Lung (tissue), 12 donors: ENCODE data around the gene MAN2A1. TPM values are rescaled to one million over a fixed set of nuclear protein-coding genes. Genes with fewer than 3 reads are reported as not detected.
A peak's percentile ranks its signal among the peaks of the same experiment; 100 is the strongest.

Source experiments
- ATAC-seq: fragments of 200-7000 bp; cut with Tn5 transposase; one replicate; pipeline ENCODE4 v1.9.1; 2020; ENCODE audit warnings: moderate number of reproducible peaks; ENCODE audit not compliant: insufficient read depth, low FRiP score
- DNase-seq, 3 donors: peaks; one replicate each; pipeline ENCODE4 v3.0.0-alpha.2; 2013 to 2017
- H3K27ac ChIP-seq, 2 donors: one replicate each; pipeline ENCODE4 v1.5.1; 2013; ENCODE audit warnings: mild to moderate bottlenecking in 2 of 2, moderate library complexity in 2 of 2, control low read depth in 1 of 2, inconsistent platforms in 1 of 2, low read depth in 1 of 2, low read length in 1 of 2
- H3K27me3 ChIP-seq, 3 donors: one replicate each; pipeline ENCODE4 v1.5.1; 2013; ENCODE audit warnings: low read length in 2 of 3; ENCODE audit not compliant: control insufficient read depth in 3 of 3, insufficient read depth in 3 of 3
- H3K36me3 ChIP-seq, 4 donors: one replicate each; pipeline ENCODE4 v1.5.1; 2013; ENCODE audit warnings: low read length in 4 of 4, mild to moderate bottlenecking in 1 of 4, moderate library complexity in 1 of 4; ENCODE audit not compliant: control insufficient read depth in 4 of 4, insufficient read depth in 4 of 4
- H3K4me1 ChIP-seq, 5 donors: one replicate each; pipeline ENCODE4 v1.5.1; 2013; ENCODE audit warnings: low read length in 5 of 5, mild to moderate bottlenecking in 2 of 5, moderate library complexity in 1 of 5; ENCODE audit not compliant: control insufficient read depth in 5 of 5, insufficient read depth in 5 of 5
- H3K4me3 ChIP-seq: one replicate; pipeline ENCODE4 v1.5.1; 2013; ENCODE audit warnings: mild to moderate bottlenecking, control low read depth, moderate library complexity
- H3K9ac ChIP-seq, 2 donors: one replicate each; pipeline ENCODE4 v1.5.1; 2013; ENCODE audit warnings: low read length in 2 of 2, control low read depth in 1 of 2; ENCODE audit not compliant: insufficient read depth in 1 of 2
- H3K9me3 ChIP-seq, 4 donors: one replicate each; pipeline ENCODE4 v1.5.1; 2013; ENCODE audit warnings: low read length in 3 of 4, mild to moderate bottlenecking in 1 of 4, moderate library complexity in 1 of 4; ENCODE audit not compliant: control insufficient read depth in 4 of 4, insufficient read depth in 3 of 4
- WGBS, 2 donors: extraction: QIAGEN DNeasy Blood & Tissue Kit; methylation state at CpG; one replicate each; pipeline ENCODE4 v1.1.7; 2013; 5-methylcytosine and 5-hydroxymethylcytosine counted together
- polyA plus RNA-seq, 2 donors: library from polyadenylated mRNA; stranded (reverse); fragments of 200-250 nt; gene quantifications; one replicate each; pipeline ENCODE4 v1.2.1, GENCODE V29; 2013
- total RNA-seq, 2 donors: library from RNA; depleted of rRNA in 1 of 2; stranded (reverse); fragments of >200 nt in 1 of 2; gene quantifications; one replicate each; pipeline ENCODE4 v1.2.1, GENCODE V29; 2014 to 2021
- TF ChIP-seq, protein P1 (sequence below): IDR thresholded peaks from 2 replicates; pipeline ENCODE4 v1.5.1; 2012; ENCODE audit warnings: mild to moderate bottlenecking; ENCODE audit errors: control extremely low read depth, extremely low read depth
- donor health status: control.
- donor health status: control.
- donor health status: Bipolar disorder and iron deficiency.
- donor health status: healthy.
- donor health status: DM: yes; HTN: yes; CAD: no.

Gene MAN2A1
- total and polyA plus RNA-seq, 4 donors = 7.8 to 65.1 (median 25.3) TPM

DNA sequence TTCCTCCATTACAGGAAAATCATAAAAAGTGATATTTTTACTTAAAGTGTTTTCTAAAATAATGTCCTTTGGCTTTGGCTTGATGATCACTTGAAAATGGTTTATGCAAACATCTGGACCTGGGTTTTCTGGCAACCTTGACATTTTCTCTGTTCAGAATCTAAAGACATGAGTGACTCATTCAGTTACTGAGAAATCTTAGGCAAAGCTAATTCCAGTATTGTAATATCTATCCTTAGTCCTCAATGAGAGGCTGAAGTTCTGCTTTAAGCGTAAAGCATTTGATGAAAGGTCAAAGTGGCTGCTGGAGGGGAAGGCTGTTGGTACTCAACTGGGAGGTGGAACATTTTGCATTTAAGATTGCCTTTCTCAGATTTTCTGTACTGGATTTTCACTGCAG is 2.3 kb downstream of the MAN2A1 start:
- Histone ChIP-seq H3K9ac (peak overlapping the region in 1 of 2 donors; percentile 95), H3K9me3 (peaks cover 0 to 3% (median 0%) of the 10 kb centered on the region in 4 donors), H3K27me3 (no peaks in the 10 kb centered on the region), H3K36me3 (no peaks in the 10 kb centered on the region), H3K27ac (no peak overlapping the region), H3K4me3 (no peak overlapping the region), H3K4me1 (peaks cover 0 to 32% (median 10%) of the 10 kb centered on the region in 5 donors)
- TF ChIP-seq, protein P1, sequence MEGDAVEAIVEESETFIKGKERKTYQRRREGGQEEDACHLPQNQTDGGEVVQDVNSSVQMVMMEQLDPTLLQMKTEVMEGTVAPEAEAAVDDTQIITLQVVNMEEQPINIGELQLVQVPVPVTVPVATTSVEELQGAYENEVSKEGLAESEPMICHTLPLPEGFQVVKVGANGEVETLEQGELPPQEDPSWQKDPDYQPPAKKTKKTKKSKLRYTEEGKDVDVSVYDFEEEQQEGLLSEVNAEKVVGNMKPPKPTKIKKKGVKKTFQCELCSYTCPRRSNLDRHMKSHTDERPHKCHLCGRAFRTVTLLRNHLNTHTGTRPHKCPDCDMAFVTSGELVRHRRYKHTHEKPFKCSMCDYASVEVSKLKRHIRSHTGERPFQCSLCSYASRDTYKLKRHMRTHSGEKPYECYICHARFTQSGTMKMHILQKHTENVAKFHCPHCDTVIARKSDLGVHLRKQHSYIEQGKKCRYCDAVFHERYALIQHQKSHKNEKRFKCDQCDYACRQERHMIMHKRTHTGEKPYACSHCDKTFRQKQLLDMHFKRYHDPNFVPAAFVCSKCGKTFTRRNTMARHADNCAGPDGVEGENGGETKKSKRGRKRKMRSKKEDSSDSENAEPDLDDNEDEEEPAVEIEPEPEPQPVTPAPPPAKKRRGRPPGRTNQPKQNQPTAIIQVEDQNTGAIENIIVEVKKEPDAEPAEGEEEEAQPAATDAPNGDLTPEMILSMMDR = no peak
- DNase-seq (peak in 1 of 3 donors; percentile 21), ATAC-seq (no peak)
- WGBS, 2 donors = 48 to 63% methylated on average over 1 of the region's 1 CpG

DNA sequence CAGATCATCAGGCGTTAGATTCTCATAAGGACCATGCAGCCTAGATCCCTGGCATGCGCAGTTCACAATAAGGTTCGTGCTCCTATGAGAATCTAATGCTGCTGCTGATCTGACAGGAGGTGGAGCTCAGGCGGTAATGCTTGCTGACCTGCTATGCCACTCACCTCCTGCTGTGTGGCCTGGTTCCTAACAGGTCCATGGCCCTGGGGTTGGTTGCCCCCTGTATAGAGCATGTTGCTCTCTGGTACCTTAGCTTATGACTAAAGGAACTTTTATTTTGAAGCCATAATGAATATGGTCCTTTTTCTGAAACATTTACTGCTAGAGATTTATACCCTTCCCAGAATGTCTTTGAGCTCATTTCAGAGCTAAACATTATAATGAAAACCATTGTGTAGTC is 3.1 kb downstream of the MAN2A1 start:
- H3K4me1 ChIP-seq = peaks cover 0 to 37% (median 10%) of the 10 kb centered on the region in 5 donors

DNA sequence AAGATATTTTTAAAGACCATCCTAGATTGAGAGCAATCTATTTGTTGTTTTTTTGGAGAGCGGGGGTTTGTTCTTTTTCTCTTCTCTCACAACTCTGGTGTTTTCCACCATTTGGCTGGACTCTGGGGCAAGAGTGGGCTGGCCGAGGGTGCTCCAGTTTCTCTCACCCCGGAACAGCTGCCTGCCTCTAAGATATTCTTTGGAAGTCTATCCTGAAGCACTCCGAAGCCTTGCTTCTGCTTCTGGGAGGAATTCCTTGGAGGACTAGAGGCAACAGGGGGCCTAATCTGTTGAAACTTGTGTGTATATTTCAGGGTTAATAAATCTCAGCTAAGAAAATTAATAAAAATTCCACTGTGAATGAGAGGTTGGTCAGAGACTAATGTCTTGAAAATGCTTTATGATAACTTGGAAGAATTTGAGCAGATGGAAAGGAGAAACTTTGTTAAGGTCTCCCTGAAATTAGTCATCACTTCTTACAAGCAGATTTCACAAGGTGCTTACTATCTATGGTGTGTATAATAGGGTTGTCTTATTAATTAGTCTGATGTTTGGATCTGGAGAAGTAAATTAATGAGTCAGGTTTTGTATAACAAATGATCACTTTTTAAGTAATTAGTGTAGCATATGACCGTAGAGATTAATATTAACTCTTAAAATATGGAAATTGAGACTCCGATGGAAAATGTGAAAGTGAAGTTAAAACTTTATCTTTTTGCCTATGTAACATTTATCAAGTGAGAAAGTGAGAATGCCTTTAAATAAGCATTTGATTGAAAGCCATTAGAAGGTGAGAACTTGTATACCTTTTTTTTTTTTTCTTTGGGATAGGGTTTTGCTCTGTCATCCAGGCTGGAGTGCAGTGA is 4.0 kb downstream of the MAN2A1 start:
- DNase-seq = no peak
- no peaks in the 10 kb centered on the region for H3K36me3 ChIP-seq
- H3K9ac ChIP-seq = no peak overlapping the region
- H3K27me3 ChIP-seq = no peaks in the 10 kb centered on the region
- H3K4me3 ChIP-seq = no peak overlapping the region
- TF ChIP-seq, protein P1 = no peak
- WGBS, 2 donors = 85 to 96% methylated on average over 6 of the region's 6 CpGs
- no peak for ATAC-seq
- H3K9me3 ChIP-seq = no peaks in the 10 kb centered on the region
- no peak overlapping the region for H3K27ac ChIP-seq
- peaks cover 0 to 37% (median 10%) of the 10 kb centered on the region in 5 donors for H3K4me1 ChIP-seq

More for the DNA sequence above, 3.1 kb downstream of the MAN2A1 start:
- H3K9ac ChIP-seq = no peak overlapping the region
- no peak for DNase-seq
- no peaks in the 10 kb centered on the region for H3K36me3 ChIP-seq
- TF ChIP-seq, protein P1 = no peak
- no peaks in the 10 kb centered on the region for H3K27me3 ChIP-seq
- ATAC-seq = no peak
- WGBS, 2 donors = 93% methylated on average over 4 of the region's 4 CpGs
- peaks cover 0 to 2% (median 0%) of the 10 kb centered on the region in 4 donors for H3K9me3 ChIP-seq
- H3K27ac ChIP-seq = no peak overlapping the region
- H3K4me3 ChIP-seq = no peak overlapping the region
